Measurements from ENCODE around the gene PLXDC2. TPM values are rescaled to one million over a fixed set of nuclear protein-coding genes. Genes with fewer than 3 reads are reported as not detected.

PLXDC2 gene
- total RNA-seq, 1 donor from 2014 or later, result 1.3 TPM

GRCh38 chr10:19902456-19902855 is 86.2 kb downstream of the PLXDC2 start:
- TF ChIP-seq, protein P1, sequence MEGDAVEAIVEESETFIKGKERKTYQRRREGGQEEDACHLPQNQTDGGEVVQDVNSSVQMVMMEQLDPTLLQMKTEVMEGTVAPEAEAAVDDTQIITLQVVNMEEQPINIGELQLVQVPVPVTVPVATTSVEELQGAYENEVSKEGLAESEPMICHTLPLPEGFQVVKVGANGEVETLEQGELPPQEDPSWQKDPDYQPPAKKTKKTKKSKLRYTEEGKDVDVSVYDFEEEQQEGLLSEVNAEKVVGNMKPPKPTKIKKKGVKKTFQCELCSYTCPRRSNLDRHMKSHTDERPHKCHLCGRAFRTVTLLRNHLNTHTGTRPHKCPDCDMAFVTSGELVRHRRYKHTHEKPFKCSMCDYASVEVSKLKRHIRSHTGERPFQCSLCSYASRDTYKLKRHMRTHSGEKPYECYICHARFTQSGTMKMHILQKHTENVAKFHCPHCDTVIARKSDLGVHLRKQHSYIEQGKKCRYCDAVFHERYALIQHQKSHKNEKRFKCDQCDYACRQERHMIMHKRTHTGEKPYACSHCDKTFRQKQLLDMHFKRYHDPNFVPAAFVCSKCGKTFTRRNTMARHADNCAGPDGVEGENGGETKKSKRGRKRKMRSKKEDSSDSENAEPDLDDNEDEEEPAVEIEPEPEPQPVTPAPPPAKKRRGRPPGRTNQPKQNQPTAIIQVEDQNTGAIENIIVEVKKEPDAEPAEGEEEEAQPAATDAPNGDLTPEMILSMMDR (IDR thresholded peaks at IDR 0.05; ENCODE audit: insufficient read depth, low read length, severe bottlenecking), result no peak
- H3K27me3 ChIP-seq (ENCODE audit: control insufficient read depth, insufficient read depth, low read length), result no peaks in the 10 kb centered on the region
- FAIRE-seq (no peak), DNase-seq (ENCODE audit: low read depth) (no peak)
- no peak overlapping the region for H3K4me3 ChIP-seq (ENCODE audit: low read depth, low read length)
- H3K36me3 ChIP-seq (ENCODE audit: control insufficient read depth, insufficient read depth, low read length), result no peaks in the 10 kb centered on the region

DNA sequence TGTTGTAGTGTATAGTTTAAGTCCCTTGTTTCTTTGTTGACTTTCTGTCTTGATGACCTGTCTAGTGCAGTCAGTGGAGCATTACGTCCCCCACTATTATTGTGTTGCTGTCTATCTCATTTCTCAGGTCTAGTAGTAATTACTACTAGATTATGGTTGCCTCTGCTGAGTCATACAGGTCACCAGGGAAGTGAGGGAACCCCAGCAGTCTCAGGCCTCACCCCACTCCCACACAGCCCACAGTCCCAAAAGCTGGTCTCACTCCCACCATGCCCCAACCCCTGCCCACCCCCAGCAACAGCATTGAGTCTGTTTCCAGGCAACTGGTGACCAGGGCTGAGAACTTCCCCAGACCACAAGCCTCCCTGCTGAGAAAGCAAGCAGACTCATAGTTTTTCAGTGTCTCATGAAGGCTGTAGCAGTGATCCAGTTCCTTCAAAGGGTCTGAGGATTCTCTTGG is 88.0 kb downstream of the PLXDC2 start:
- no peak overlapping the region for H3K4me3 ChIP-seq (ENCODE audit: low read depth, low read length)
- no peak for FAIRE-seq
- H3K27me3 ChIP-seq (ENCODE audit: control insufficient read depth, insufficient read depth, low read length), result no peaks in the 10 kb centered on the region
- TF ChIP-seq, protein P1 (IDR thresholded peaks at IDR 0.05; ENCODE audit: insufficient read depth, low read length, severe bottlenecking), result no peak
- no peaks in the 10 kb centered on the region for H3K36me3 ChIP-seq (ENCODE audit: control insufficient read depth, insufficient read depth, low read length)
- DNase-seq (ENCODE audit: low read depth), result no peak

DNA sequence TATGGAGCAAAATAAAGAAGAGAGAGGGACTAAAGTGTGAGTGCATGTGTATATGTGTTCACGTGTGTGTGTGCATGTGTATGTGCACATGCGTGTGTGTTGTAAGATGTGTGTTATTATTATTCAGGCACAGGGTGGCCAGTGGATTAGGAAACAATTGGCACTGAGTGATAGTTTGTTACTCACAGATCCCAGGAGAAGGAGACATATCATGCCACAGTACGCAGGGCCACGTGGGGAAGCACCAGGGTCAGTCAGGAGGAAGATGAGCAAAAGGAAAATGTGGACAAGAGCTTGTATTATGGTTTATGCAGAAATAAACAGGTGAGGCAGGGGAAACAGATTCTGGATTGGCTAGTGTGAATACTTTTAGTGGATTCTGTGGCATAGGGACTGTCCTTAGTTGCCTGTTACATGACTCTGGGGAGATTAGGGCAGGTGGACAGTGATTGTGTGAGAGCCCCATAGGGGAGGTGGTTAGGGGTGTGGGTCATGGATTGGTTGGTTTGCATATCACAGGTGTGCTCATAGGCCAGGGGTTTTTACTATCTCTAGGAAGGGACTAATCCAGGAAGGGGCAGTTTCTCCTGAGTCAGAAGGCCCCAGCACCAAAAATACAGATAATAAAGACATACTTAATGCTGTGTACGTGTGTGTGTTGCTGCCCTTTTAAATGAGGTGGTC is 90.0 kb downstream of the PLXDC2 start:
- no peaks in the 10 kb centered on the region for H3K36me3 ChIP-seq (ENCODE audit: control insufficient read depth, insufficient read depth, low read length)
- TF ChIP-seq, protein P1 (IDR thresholded peaks at IDR 0.05; ENCODE audit: insufficient read depth, low read length, severe bottlenecking), result no peak
- peak; percentile 58 for FAIRE-seq
- DNase-seq (ENCODE audit: low read depth), result no peak
- H3K27me3 ChIP-seq (ENCODE audit: control insufficient read depth, insufficient read depth, low read length), result no peaks in the 10 kb centered on the region
- H3K4me3 ChIP-seq (ENCODE audit: low read depth, low read length), result no peak overlapping the region

GRCh38 chr10:19908991-19909696 is 92.9 kb downstream of the PLXDC2 start:
- DNase-seq (ENCODE audit: low read depth), result no peak
- FAIRE-seq, result no peak
- H3K27me3 ChIP-seq (ENCODE audit: control insufficient read depth, insufficient read depth, low read length), result no peaks in the 10 kb centered on the region
- TF ChIP-seq, protein P1 (IDR thresholded peaks at IDR 0.05; ENCODE audit: insufficient read depth, low read length, severe bottlenecking), result no peak
- no peak overlapping the region for H3K4me3 ChIP-seq (ENCODE audit: low read depth, low read length)
- H3K36me3 ChIP-seq (ENCODE audit: control insufficient read depth, insufficient read depth, low read length), result no peaks in the 10 kb centered on the region

DNA sequence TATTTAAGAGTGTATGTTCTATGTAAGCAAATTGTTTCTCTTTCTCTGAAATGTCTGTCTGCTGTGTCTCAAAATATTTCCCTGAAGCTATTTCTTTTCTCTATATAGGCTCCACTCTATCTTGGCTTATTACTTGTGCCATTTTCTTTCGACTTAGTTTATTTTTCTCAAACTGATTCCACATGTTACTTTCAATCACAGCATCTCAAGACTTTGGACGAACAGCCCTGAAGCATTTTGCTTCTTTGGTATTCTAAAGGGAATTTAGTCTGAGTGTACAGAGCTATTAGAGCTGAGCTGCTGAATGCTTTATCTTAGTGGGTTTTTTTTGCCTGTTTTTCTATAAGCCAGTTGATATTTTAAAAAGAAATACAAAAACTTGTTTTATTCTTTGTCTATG is 95.7 kb downstream of the PLXDC2 start:
- DNase-seq (ENCODE audit: low read depth), result no peak
- Histone ChIP-seq H3K4me3 (ENCODE audit: low read depth, low read length) (no peak overlapping the region), H3K27me3 (ENCODE audit: control insufficient read depth, insufficient read depth, low read length) (no peaks in the 10 kb centered on the region), H3K36me3 (ENCODE audit: control insufficient read depth, insufficient read depth, low read length) (no peaks in the 10 kb centered on the region)
- TF ChIP-seq, protein P1 (IDR thresholded peaks at IDR 0.05; ENCODE audit: insufficient read depth, low read length, severe bottlenecking), result no peak
- no peak for FAIRE-seq
